ENCODE data around the gene BTBD17.

BTBD17 gene

GRCh38 chr17:74332763-74333283, 28.8 kb downstream of the BTBD17 start:
- Histone ChIP-seq H3K36me3 (ENCODE audit: control insufficient read depth, insufficient read depth, low read length) (no peaks in the 10 kb centered on the region), H3K79me2 (no peaks in the 10 kb centered on the region), H3K4me3 (ENCODE audit: low read depth, low read length) (no peak overlapping the region), H3K27me3 (ENCODE audit: control insufficient read depth, insufficient read depth, low read length) (no peaks in the 10 kb centered on the region), H2AFZ (no peak overlapping the region), H3K4me1 (no peaks in the 10 kb centered on the region), H3K9me3 (ENCODE audit: control insufficient read depth, low read length) (no peaks in the 10 kb centered on the region), H3K27ac (no peak overlapping the region), H3K9ac (no peak overlapping the region), H3K4me2 (ENCODE audit: low read length) (no peak overlapping the region)
- TF ChIP-seq CTCF (IDR thresholded peaks at IDR 0.05): no peak

- H3K27me3 ChIP-seq (ENCODE audit: control insufficient read depth, insufficient read depth, low read length): no peaks in the 10 kb centered on the region
- H3K9ac ChIP-seq: no peak overlapping the region
- H2AFZ ChIP-seq: no peak overlapping the region
- H3K9me3 ChIP-seq (ENCODE audit: control insufficient read depth, low read length): no peaks in the 10 kb centered on the region
- TF ChIP-seq CTCF (IDR thresholded peaks at IDR 0.05): no peak
- no peak overlapping the region for H3K27ac ChIP-seq
- H3K36me3 ChIP-seq (ENCODE audit: control insufficient read depth, insufficient read depth, low read length): no peaks in the 10 kb centered on the region
- H3K4me2 ChIP-seq (ENCODE audit: low read length): no peak overlapping the region
- H3K4me1 ChIP-seq: no peaks in the 10 kb centered on the region
- no peaks in the 10 kb centered on the region for H3K79me2 ChIP-seq
- no peak overlapping the region for H3K4me3 ChIP-seq (ENCODE audit: low read depth, low read length)
Observed at GRCh38 chr17:74332017-74332650, 29.5 kb downstream of the BTBD17 start.

GRCh38 chr17:74330446-74330845, 31.2 kb downstream of the BTBD17 start:
- H3K79me2 ChIP-seq: no peaks in the 10 kb centered on the region
- H2AFZ ChIP-seq: no peak overlapping the region
- H3K4me2 ChIP-seq (ENCODE audit: low read length): no peak overlapping the region
- H3K9ac ChIP-seq: no peak overlapping the region
- H3K9me3 ChIP-seq (ENCODE audit: control insufficient read depth, low read length): no peaks in the 10 kb centered on the region
- H3K36me3 ChIP-seq (ENCODE audit: control insufficient read depth, insufficient read depth, low read length): no peaks in the 10 kb centered on the region
- H3K4me3 ChIP-seq (ENCODE audit: low read depth, low read length): no peak overlapping the region
- no peaks in the 10 kb centered on the region for H3K27me3 ChIP-seq (ENCODE audit: control insufficient read depth, insufficient read depth, low read length)
- H3K27ac ChIP-seq: no peak overlapping the region
- no peak for TF ChIP-seq CTCF (IDR thresholded peaks at IDR 0.05)
- H3K4me1 ChIP-seq: no peaks in the 10 kb centered on the region

GRCh38 chr17:74329378-74329777, 32.3 kb downstream of the BTBD17 start:
- Histone ChIP-seq H2AFZ (no peak overlapping the region), H3K9me3 (ENCODE audit: control insufficient read depth, low read length) (no peaks in the 10 kb centered on the region), H3K9ac (no peak overlapping the region), H3K79me2 (no peaks in the 10 kb centered on the region), H3K4me1 (no peaks in the 10 kb centered on the region), H3K27ac (no peak overlapping the region), H3K36me3 (ENCODE audit: control insufficient read depth, insufficient read depth, low read length) (no peaks in the 10 kb centered on the region), H3K4me3 (ENCODE audit: low read depth, low read length) (no peak overlapping the region), H3K4me2 (ENCODE audit: low read length) (no peak overlapping the region), H3K27me3 (ENCODE audit: control insufficient read depth, insufficient read depth, low read length) (no peaks in the 10 kb centered on the region)
- TF ChIP-seq CTCF (IDR thresholded peaks at IDR 0.05): no peak

GRCh38 chr17:74328487-74328886, 33.2 kb downstream of the BTBD17 start:
- Histone ChIP-seq H3K9ac (no peak overlapping the region), H3K27me3 (ENCODE audit: control insufficient read depth, insufficient read depth, low read length) (no peaks in the 10 kb centered on the region), H3K4me2 (ENCODE audit: low read length) (no peak overlapping the region), H3K9me3 (ENCODE audit: control insufficient read depth, low read length) (no peaks in the 10 kb centered on the region), H3K36me3 (ENCODE audit: control insufficient read depth, insufficient read depth, low read length) (no peaks in the 10 kb centered on the region), H3K4me3 (ENCODE audit: low read depth, low read length) (no peak overlapping the region), H3K79me2 (no peaks in the 10 kb centered on the region), H3K27ac (no peak overlapping the region), H2AFZ (no peak overlapping the region), H3K4me1 (no peaks in the 10 kb centered on the region)
- no peak for TF ChIP-seq CTCF (IDR thresholded peaks at IDR 0.05)

Data from parathyroid adenoma (tissue), 2 donors.